Smooth muscle cell (in vitro differentiated cells): ENCODE data around the gene MAPKAP1. TPM values are rescaled to one million over a fixed set of nuclear protein-coding genes. Genes with fewer than 3 reads are reported as not detected.

Source experiments
- DNase-seq: peaks from one replicate; lab custom pipeline; 2025; ENCODE audit not compliant: unreplicated experiment; lab: John Stamatoyannopoulos, UW
- H2AFZ ChIP-seq: fragments of 200-600 bp; sonication (generic); 2 replicates; pipeline ENCODE4 v1.6.0; 2016; ENCODE audit warnings: antibody characterized with exemption, low read depth, mild to moderate bottlenecking
- H3F3A ChIP-seq: fragments of 200-600 bp; sonication (generic); 2 replicates; pipeline ENCODE4 v1.6.0; 2017; ENCODE audit warnings: antibody characterized with exemption, low read depth
- H3K27ac ChIP-seq: fragments of 200-600 bp; sonication (generic); 2 replicates; pipeline ENCODE4 v1.5.1; 2016; ENCODE audit warnings: low read depth, mild to moderate bottlenecking
- H3K27me3 ChIP-seq: fragments of 200-600 bp; sonication (generic); 2 replicates; pipeline ENCODE4 v1.6.1; 2016; ENCODE audit warnings: low read depth, mild to moderate bottlenecking
- H3K36me3 ChIP-seq: fragments of 200-600 bp; sonication (generic); 2 replicates; pipeline ENCODE4 v1.5.1; 2016; ENCODE audit warnings: low read depth
- H3K4me1 ChIP-seq: fragments of 200-600 bp; sonication (generic); 2 replicates; pipeline ENCODE4 v1.5.1; 2016; ENCODE audit warnings: low read depth
- H3K4me2 ChIP-seq: fragments of 200-600 bp; sonication (generic); 2 replicates; pipeline ENCODE4 v1.6.0; 2016; ENCODE audit warnings: mild to moderate bottlenecking
- H3K4me3 ChIP-seq: fragments of 200-600 bp; sonication (generic); 2 replicates; pipeline ENCODE4 v1.5.1; 2016; ENCODE audit warnings: mild to moderate bottlenecking
- H3K79me2 ChIP-seq: fragments of 200-600 bp; sonication (generic); 2 replicates; pipeline ENCODE4 v1.6.0; 2016; ENCODE audit warnings: low read depth, mild to moderate bottlenecking
- H3K9ac ChIP-seq: fragments of 200-600 bp; sonication (generic); 2 replicates; pipeline ENCODE4 v1.6.0; 2016; ENCODE audit warnings: low read depth
- H3K9me3 ChIP-seq: fragments of 200-600 bp; sonication (generic); replicated peaks from 2 replicates; pipeline ENCODE4 v1.5.1; 2016; ENCODE audit warnings: low read depth
- H4K20me1 ChIP-seq: fragments of 200-600 bp; sonication (generic); 2 replicates; pipeline ENCODE4 v1.6.0; 2016; ENCODE audit warnings: low read depth
- WGBS: methylation state at CpG from one replicate; pipeline ENCODE4 v1.1.7; 2016; ENCODE audit warnings: low lambda C conversion rate; 5-methylcytosine and 5-hydroxymethylcytosine counted together
- polyA plus RNA-seq: library from polyadenylated mRNA; unstranded; fragments of >200 nt; fragmentation: Nextera tagmentation; extraction: Ambion mirVana; gene quantifications from 2 replicates; pipeline ENCODE4 v1.2.1, GENCODE V29; 2016
- total RNA-seq: library from RNA; depleted of rRNA; stranded (reverse); fragments of >200 nt; gene quantifications from 2 replicates; pipeline ENCODE4 v1.2.3, GENCODE V29; 2014
- TF ChIP-seq, protein P1 (sequence below): fragments of 200-600 bp; sonication (generic); IDR thresholded peaks from 2 replicates; pipeline ENCODE4 v1.5.1; 2017; ENCODE audit warnings: borderline replicate concordance, mild to moderate bottlenecking, antibody characterized with exemption; ENCODE audit not compliant: insufficient read depth, poor library complexity, severe bottlenecking

The MAPKAP1 gene
- total and polyA plus RNA-seq, 2 experiments from 2014 or later = 50.1 to 74.5 TPM

DNA sequence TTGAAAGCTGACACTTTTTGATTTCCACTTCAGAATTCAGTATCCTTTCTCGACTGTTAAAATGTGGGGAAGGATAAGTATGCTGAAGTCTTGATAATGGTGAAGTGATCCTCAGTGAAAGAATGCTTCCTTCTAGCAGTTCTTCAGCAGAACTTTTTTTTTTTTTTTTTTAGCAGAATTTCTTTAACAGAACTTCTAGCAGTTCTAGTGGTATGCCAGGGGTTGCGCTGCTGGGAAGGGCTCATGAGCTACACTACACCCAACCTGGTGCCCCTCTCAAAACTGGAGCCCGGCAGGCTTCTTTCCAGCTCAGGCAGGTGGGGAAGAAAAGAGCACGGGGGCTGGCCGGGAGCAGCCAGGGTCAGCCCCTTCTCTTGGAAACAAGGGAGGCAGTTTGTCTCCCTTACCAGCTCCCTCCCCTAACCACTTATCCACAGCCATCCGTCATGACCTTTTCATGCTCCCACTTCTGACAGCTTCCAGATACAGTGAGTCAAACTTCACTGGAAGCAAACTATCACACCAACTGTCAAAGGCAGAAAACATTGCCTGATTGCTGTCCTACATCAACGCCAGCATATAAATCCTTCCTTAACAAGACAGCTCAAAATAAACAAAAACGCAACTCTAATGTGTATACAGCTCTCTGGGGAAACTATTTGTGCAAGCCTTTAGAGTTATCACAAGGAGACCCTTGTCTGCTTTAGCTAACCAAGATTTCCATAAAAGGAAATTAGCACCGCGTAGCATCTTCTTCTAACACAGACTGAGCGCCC, 233.9 kb downstream of the MAPKAP1 start:
- WGBS = 8% methylated on average over 11 of the region's 11 CpGs
- Histone ChIP-seq H3K79me2 (no peaks in the 10 kb centered on the region), H2AFZ (no peak overlapping the region), H4K20me1 (peaks cover 39% of the 10 kb centered on the region), H3K4me2 (peak overlapping the region; percentile 69), H3K9me3 (no peaks in the 10 kb centered on the region), H3K27me3 (no peaks in the 10 kb centered on the region), H3K4me3 (peak overlapping the region; percentile 19), H3K27ac (peak overlapping the region; percentile 35), H3K4me1 (peaks cover 17% of the 10 kb centered on the region), H3F3A (peaks cover 10% of the 10 kb centered on the region), H3K36me3 (no peaks in the 10 kb centered on the region), H3K9ac (no peak overlapping the region)
- TF ChIP-seq, protein P1, sequence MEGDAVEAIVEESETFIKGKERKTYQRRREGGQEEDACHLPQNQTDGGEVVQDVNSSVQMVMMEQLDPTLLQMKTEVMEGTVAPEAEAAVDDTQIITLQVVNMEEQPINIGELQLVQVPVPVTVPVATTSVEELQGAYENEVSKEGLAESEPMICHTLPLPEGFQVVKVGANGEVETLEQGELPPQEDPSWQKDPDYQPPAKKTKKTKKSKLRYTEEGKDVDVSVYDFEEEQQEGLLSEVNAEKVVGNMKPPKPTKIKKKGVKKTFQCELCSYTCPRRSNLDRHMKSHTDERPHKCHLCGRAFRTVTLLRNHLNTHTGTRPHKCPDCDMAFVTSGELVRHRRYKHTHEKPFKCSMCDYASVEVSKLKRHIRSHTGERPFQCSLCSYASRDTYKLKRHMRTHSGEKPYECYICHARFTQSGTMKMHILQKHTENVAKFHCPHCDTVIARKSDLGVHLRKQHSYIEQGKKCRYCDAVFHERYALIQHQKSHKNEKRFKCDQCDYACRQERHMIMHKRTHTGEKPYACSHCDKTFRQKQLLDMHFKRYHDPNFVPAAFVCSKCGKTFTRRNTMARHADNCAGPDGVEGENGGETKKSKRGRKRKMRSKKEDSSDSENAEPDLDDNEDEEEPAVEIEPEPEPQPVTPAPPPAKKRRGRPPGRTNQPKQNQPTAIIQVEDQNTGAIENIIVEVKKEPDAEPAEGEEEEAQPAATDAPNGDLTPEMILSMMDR = no peak
- DNase-seq = peak; percentile 21

DNA sequence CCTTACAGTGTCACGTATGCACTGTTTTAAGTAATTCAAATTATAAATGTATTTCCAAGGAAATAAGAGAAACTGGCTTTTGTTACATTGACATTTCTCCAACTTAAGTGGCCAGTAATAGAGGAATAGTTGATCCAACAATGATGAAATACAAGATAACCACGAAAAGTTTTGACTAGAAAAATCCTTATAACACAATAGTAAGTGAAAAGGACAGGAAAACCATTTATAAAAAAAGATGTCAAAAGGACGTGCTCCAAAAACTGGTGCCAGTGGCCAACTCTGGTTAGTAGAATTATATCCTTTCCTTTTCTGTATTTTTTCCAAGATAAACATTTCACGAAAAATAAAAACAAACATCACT, 234.5 kb downstream of the MAPKAP1 start:
- TF ChIP-seq, protein P1 = no peak
- Histone ChIP-seq H3K36me3 (no peaks in the 10 kb centered on the region), H3K4me2 (peak overlapping the region; percentile 69)

DNA sequence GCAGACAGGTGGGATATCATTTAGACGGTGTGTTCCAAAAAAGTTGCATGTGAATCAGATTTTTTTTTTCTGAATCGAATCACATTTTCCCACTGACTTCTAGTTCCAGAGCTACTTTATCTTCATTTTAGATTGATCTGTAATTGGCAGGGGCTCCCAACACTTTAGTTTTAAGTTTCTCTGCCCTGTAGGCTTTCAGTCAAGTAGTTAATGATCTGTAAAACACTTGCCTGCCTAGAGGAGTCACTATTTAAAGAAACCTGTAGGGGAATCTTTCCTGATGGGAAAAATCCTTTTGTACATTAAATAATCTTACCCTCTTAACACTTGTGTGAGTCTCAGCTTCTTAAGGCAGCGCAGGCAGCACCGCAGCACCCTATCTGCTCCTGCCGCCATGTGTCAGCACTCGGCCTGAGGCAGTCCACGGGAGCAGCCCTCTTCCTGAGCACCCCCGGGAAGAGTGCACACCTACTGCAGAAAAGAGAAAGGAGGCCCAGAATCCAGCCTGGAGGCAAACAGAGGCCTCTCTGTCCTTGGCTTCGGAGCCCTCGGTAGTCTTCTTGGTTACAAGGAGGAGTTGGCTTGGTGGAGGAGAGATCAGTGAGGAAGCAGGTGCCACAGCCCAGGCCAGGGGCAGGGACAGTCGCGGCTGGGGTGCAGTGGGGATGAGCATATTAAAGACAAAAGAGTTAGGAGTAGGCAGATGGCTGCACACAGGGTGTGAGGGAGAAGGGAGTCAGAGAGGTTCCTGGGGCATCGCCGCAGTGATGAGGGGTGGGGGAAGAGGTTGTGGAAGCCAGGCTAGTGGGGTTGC, 236.0 kb downstream of the MAPKAP1 start:
- H3K27me3 ChIP-seq = no peaks in the 10 kb centered on the region
- H3K4me1 ChIP-seq = peaks cover 35% of the 10 kb centered on the region
- no peak overlapping the region for H3K9ac ChIP-seq
- H3K9me3 ChIP-seq = no peaks in the 10 kb centered on the region
- H4K20me1 ChIP-seq = peaks cover 42% of the 10 kb centered on the region
- no peaks in the 10 kb centered on the region for H3K79me2 ChIP-seq
- TF ChIP-seq, protein P1 = no peak
- H2AFZ ChIP-seq = no peak overlapping the region
- H3K36me3 ChIP-seq = no peaks in the 10 kb centered on the region
- no peak overlapping the region for H3K4me3 ChIP-seq
- no peak overlapping the region for H3K27ac ChIP-seq
- H3F3A ChIP-seq = peaks cover 19% of the 10 kb centered on the region
- H3K4me2 ChIP-seq = no peak overlapping the region
- no peak for DNase-seq
- WGBS = 81% methylated on average over 14 of the region's 14 CpGs

More for the DNA sequence above, 234.5 kb downstream of the MAPKAP1 start:
- no peak overlapping the region for H3K9ac ChIP-seq
- peaks cover 39% of the 10 kb centered on the region for H4K20me1 ChIP-seq
- no peak for DNase-seq
- no peaks in the 10 kb centered on the region for H3K9me3 ChIP-seq
- H2AFZ ChIP-seq = no peak overlapping the region
- peaks cover 19% of the 10 kb centered on the region for H3K4me1 ChIP-seq
- H3K27me3 ChIP-seq = no peaks in the 10 kb centered on the region
- no peaks in the 10 kb centered on the region for H3K79me2 ChIP-seq
- no peak overlapping the region for H3K4me3 ChIP-seq
- 46% methylated on average over 4 of the region's 4 CpGs for WGBS
- peak overlapping the region; percentile 35 for H3K27ac ChIP-seq
- peaks cover 10% of the 10 kb centered on the region for H3F3A ChIP-seq
